ENCODE data around the gene SDK2. TPM values are rescaled to one million over a fixed set of nuclear protein-coding genes. Genes with fewer than 3 reads are reported as not detected.

The SDK2 gene
- total RNA-seq, 2 donors from 2014 or later, result 1.4 TPM

- H3K4me1 Mint-ChIP-seq, result peaks cover 3% of the 10 kb centered on the region
- peaks cover 4% of the 10 kb centered on the region for H3K36me3 Mint-ChIP-seq (ENCODE audit: low read depth)
- peaks cover 23% of the 10 kb centered on the region for H3K27me3 Mint-ChIP-seq
- no peak overlapping the region for H3K27ac Mint-ChIP-seq
- ATAC-seq, result no peak
- no peaks in the 10 kb centered on the region for H3K9me3 ChIP-seq (ENCODE audit: control insufficient read depth, low read length, poor library complexity, severe bottlenecking)
- no peak for DNase-seq
- H3K4me3 Mint-ChIP-seq, result no peak overlapping the region
Measured at GRCh38 chr17:73580073-73580710, 64.1 kb downstream of the SDK2 start.

DNA sequence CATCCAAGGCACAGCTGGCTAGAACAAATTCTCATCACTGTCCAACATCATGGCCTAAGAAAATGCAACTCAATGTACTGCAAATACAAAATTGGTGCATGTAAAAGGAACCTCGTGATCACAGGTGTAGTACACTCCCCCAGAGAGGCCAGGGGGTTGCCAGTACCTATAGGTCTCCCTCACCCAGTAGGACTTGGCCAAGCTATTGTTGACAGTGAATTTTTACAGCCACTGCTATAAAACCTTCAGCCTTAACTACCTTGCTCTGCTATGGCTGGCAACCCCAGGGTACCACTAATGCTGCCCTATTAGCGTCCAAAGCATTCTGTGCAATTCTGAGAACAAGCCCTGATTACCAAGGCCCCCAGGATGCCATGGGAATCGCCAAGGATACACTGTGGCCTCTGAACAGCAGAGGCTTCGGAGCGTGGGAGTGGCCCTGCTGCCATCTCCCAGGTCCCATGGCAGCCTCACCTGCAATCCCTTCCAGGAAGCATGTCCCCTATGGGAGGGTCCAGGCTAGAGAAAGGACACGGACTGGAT is 67.6 kb downstream of the SDK2 start:
- Mint-ChIP-seq H3K27me3 (peaks cover 20% of the 10 kb centered on the region), H3K36me3 (ENCODE audit: low read depth) (peaks cover 4% of the 10 kb centered on the region), H3K4me3 (no peak overlapping the region), H3K27ac (no peak overlapping the region), H3K4me1 (peaks cover 5% of the 10 kb centered on the region)
- DNase-seq (no peak), ATAC-seq (no peak)
- H3K9me3 ChIP-seq (ENCODE audit: control insufficient read depth, low read length, poor library complexity, severe bottlenecking), result no peaks in the 10 kb centered on the region

DNA sequence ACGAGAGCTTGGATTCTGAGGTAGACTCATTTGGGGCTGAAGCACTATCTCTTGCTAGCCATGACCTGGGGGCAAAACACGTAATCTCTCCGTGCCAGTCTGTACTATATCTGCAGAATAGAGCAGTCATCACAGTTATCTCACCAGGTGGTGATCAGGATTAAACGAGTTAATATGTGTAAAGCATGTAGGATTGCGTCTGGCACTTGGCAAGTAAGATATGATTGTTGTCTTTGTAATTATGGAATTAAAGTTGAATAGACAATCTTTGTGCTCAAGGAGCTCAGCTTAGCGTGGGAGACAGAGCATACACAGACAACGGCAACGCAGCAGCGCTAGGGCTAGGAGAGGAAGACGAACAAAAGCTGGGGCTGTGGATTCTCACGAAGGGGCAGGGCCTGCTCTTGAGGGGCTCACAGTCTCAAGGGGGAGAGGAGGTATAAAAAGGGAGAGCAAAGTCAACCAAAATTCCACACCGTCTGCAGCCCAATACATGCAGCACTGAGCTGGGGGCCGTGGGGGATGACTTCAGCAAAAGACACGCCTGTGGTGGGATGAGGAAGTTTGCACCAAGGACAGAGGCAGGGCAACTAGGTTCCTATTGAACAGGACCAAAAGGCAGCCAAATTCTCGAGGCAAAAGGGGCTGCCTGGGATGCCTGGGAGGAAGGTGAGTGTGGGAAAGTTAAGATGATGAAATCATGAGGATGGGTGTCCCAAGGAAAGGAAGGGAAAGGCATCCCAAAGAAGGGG is 68.6 kb downstream of the SDK2 start:
- ATAC-seq, result no peak

GRCh38 chr17:73571511-73572130 is 72.6 kb downstream of the SDK2 start:
- peaks cover 14% of the 10 kb centered on the region for H3K4me1 Mint-ChIP-seq

More for the DNA sequence above, 68.6 kb downstream of the SDK2 start:
- no peak overlapping the region for H3K4me3 Mint-ChIP-seq
- peaks cover 4% of the 10 kb centered on the region for H3K36me3 Mint-ChIP-seq (ENCODE audit: low read depth)
- peaks cover 5% of the 10 kb centered on the region for H3K4me1 Mint-ChIP-seq
- H3K27ac Mint-ChIP-seq, result no peak overlapping the region
- H3K27me3 Mint-ChIP-seq, result peaks cover 20% of the 10 kb centered on the region
- no peak for DNase-seq
- H3K9me3 ChIP-seq (ENCODE audit: control insufficient read depth, low read length, poor library complexity, severe bottlenecking), result no peaks in the 10 kb centered on the region

GRCh38 chr17:73569762-73570319 is 74.4 kb downstream of the SDK2 start:
- no peak overlapping the region for H3K27ac Mint-ChIP-seq
- no peak overlapping the region for H3K4me3 Mint-ChIP-seq
- no peaks in the 10 kb centered on the region for H3K36me3 Mint-ChIP-seq (ENCODE audit: low read depth)
- ATAC-seq (no peak), DNase-seq (no peak)
- H3K9me3 ChIP-seq (ENCODE audit: control insufficient read depth, low read length, poor library complexity, severe bottlenecking), result no peaks in the 10 kb centered on the region
- H3K27me3 Mint-ChIP-seq, result no peaks in the 10 kb centered on the region
- peaks cover 16% of the 10 kb centered on the region for H3K4me1 Mint-ChIP-seq

More at GRCh38 chr17:73571511-73572130, 72.6 kb downstream of the SDK2 start:
- no peak overlapping the region for H3K4me3 Mint-ChIP-seq
- peaks cover 7% of the 10 kb centered on the region for H3K27me3 Mint-ChIP-seq
- no peak for ATAC-seq
- H3K9me3 ChIP-seq (ENCODE audit: control insufficient read depth, low read length, poor library complexity, severe bottlenecking), result no peaks in the 10 kb centered on the region
- no peaks in the 10 kb centered on the region for H3K36me3 Mint-ChIP-seq (ENCODE audit: low read depth)
- no peak overlapping the region for H3K27ac Mint-ChIP-seq
- DNase-seq, result no peak

DNA sequence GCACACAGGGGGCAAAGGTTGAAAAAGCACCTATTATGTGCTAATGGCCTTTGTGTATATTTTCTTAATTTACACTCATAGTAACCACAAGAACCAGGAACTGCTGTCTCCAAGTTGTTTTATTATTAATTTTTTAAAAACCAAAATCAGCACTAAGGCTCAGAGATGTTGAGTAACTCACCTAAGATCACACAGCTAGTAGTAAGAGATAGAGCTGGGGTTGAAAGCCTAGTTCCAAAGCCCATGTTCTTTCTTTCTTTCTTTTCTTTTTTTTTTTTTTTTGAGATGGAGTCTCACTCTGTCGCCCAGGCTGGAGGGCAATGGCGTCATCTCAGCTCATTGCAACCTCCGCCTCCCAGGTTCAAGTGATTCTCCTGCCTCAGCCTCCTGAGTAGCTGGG is 75.3 kb downstream of the SDK2 start:
- no peak for ATAC-seq
- no peaks in the 10 kb centered on the region for H3K9me3 ChIP-seq (ENCODE audit: control insufficient read depth, low read length, poor library complexity, severe bottlenecking)

DNA sequence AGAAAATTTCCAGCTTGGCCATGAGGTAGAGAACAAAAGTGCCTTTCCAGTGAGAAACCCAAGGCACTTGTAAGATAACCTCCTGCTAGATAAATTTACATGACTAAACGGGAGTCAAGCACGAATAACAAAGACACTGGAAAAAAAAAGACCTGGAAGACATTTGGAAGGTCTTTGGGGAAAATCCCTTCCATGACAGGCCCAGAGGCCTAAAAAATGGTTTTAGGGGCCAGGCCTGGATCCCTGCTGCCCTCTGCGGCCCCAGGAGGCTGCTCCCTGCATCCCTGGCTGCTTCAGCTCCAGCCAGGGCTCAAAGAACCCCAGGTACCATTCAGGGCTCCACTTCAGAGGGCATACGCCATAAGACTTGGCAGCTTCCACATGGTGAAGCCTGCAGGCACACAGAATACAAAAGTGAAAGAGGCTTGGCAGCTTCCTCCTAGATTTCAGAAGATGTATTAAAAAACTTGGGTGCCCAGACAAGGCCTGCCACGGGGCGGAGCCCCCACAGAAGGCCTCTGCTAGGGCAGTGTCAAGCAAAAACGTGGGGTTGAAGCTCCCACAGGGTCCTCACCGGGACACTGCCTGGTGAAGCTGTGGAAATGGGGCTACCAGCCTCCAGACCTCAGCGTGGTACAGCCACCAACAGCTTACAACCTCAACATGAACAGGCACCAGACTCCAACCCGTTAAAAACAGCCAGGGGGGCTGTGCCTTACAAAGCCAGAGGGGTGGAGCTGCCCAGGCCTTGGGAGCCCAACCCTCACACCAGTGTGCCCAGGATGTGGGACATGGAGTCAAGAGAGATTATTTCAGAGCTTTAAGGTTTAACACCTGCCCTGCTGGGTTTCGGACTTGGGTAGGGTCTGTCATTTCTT is 77.1 kb downstream of the SDK2 start:
- peak overlapping the region; percentile 79 for H3K27ac Mint-ChIP-seq
- H3K4me3 Mint-ChIP-seq, result peak overlapping the region; percentile 12
- ATAC-seq, result peak; percentile 59
- peaks cover 13% of the 10 kb centered on the region for H3K4me1 Mint-ChIP-seq
- H3K27me3 Mint-ChIP-seq, result no peaks in the 10 kb centered on the region
- no peak for DNase-seq
- no peaks in the 10 kb centered on the region for H3K9me3 ChIP-seq (ENCODE audit: control insufficient read depth, low read length, poor library complexity, severe bottlenecking)
- H3K36me3 Mint-ChIP-seq (ENCODE audit: low read depth), result no peaks in the 10 kb centered on the region

More for the DNA sequence above, 75.3 kb downstream of the SDK2 start:
- Mint-ChIP-seq H3K4me3 (no peak overlapping the region), H3K27me3 (no peaks in the 10 kb centered on the region), H3K27ac (no peak overlapping the region), H3K4me1 (peaks cover 16% of the 10 kb centered on the region), H3K36me3 (ENCODE audit: low read depth) (no peaks in the 10 kb centered on the region)
- DNase-seq, result no peak

DNA sequence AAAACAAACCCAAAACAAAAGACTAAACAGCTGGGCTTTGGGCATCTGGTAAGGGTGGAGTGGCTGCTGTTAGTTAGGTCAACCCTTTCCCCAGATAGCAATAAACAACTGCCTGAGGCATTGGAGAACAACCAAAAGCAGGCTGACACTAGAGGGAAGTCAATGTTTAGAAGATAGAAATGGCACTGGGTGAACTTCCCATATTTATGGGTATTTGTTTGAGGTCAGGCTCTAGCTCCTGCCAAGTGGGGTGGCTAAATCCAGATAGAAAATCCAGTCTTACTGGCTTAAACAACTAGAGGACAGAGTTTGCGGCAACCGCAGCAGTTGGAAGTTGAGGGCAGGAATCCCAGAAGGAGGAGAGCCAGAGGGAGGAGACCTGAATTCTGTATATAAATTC is 79.4 kb downstream of the SDK2 start:
- no peak for DNase-seq
- H3K4me1 Mint-ChIP-seq, result peaks cover 15% of the 10 kb centered on the region
- H3K27ac Mint-ChIP-seq, result no peak overlapping the region
- H3K4me3 Mint-ChIP-seq, result no peak overlapping the region
- no peak for ATAC-seq
- H3K27me3 Mint-ChIP-seq, result no peaks in the 10 kb centered on the region
- no peaks in the 10 kb centered on the region for H3K9me3 ChIP-seq (ENCODE audit: control insufficient read depth, low read length, poor library complexity, severe bottlenecking)
- no peaks in the 10 kb centered on the region for H3K36me3 Mint-ChIP-seq (ENCODE audit: low read depth)

- peaks cover 12% of the 10 kb centered on the region for H3K4me1 Mint-ChIP-seq
- no peaks in the 10 kb centered on the region for H3K36me3 Mint-ChIP-seq (ENCODE audit: low read depth)
- ATAC-seq (no peak), DNase-seq (no peak)
- H3K4me3 Mint-ChIP-seq, result no peak overlapping the region
- no peaks in the 10 kb centered on the region for H3K9me3 ChIP-seq (ENCODE audit: control insufficient read depth, low read length, poor library complexity, severe bottlenecking)
- H3K27ac Mint-ChIP-seq, result no peak overlapping the region
- peaks cover 2% of the 10 kb centered on the region for H3K27me3 Mint-ChIP-seq
Measured at GRCh38 chr17:73562896-73563295, 81.3 kb downstream of the SDK2 start.

DNA sequence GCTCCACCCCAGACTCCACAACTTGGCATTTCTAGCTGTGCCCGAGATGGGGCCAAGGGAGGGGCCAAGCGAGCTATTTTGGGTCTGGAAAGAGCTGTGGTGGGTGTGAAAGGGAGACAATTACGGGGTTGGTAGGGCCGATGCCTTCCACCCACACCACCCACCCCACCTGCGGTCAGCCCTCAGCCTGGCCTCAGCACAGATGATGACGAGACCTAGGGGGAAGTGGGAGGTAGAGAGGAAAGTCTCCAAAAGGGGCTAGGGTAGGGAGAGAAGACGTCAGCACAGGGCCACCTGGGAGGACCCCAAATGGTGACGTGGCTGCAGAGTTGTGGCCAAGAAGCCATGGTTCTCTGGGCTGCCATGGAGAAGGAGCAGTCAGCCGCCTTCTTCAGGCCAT is 83.1 kb downstream of the SDK2 start:
- ATAC-seq, result no peak
- DNase-seq, result no peak
- H3K9me3 ChIP-seq (ENCODE audit: control insufficient read depth, low read length, poor library complexity, severe bottlenecking), result no peaks in the 10 kb centered on the region
- peaks cover 4% of the 10 kb centered on the region for H3K27me3 Mint-ChIP-seq
- no peak overlapping the region for H3K4me3 Mint-ChIP-seq
- no peak overlapping the region for H3K27ac Mint-ChIP-seq
- peaks cover 9% of the 10 kb centered on the region for H3K4me1 Mint-ChIP-seq
- H3K36me3 Mint-ChIP-seq (ENCODE audit: low read depth), result no peaks in the 10 kb centered on the region

GRCh38 chr17:73560661-73561060 is 83.6 kb downstream of the SDK2 start:
- H3K4me1 Mint-ChIP-seq, result peaks cover 9% of the 10 kb centered on the region
- no peaks in the 10 kb centered on the region for H3K36me3 Mint-ChIP-seq (ENCODE audit: low read depth)
- DNase-seq (no peak), ATAC-seq (no peak)
- peaks cover 4% of the 10 kb centered on the region for H3K27me3 Mint-ChIP-seq
- H3K27ac Mint-ChIP-seq, result no peak overlapping the region
- no peak overlapping the region for H3K4me3 Mint-ChIP-seq
- H3K9me3 ChIP-seq (ENCODE audit: control insufficient read depth, low read length, poor library complexity, severe bottlenecking), result no peaks in the 10 kb centered on the region

DNA sequence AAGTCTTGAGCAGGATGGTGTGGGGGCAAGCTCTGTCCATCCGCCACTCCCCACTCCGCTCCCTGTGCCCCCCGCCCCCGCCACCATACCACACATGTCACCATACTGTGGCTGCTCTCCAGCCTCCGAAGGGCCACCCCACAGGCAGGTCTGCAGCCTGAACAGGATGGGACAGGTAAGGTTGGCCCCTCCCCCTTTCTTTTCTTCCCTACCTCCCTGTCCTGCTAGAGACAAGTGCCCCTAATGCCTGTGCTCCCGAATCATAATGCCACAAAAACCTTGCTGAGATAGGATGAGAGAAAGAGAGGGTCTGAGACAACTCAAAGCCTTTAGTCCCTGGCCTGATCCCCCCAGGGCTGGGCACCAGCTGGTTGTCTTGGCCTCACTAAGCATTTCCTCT is 84.7 kb downstream of the SDK2 start:
- no peaks in the 10 kb centered on the region for H3K9me3 ChIP-seq (ENCODE audit: control insufficient read depth, low read length, poor library complexity, severe bottlenecking)
- Mint-ChIP-seq H3K27ac (no peak overlapping the region), H3K36me3 (ENCODE audit: low read depth) (no peaks in the 10 kb centered on the region), H3K4me3 (no peak overlapping the region), H3K4me1 (peaks cover 9% of the 10 kb centered on the region), H3K27me3 (peaks cover 4% of the 10 kb centered on the region)
- DNase-seq, result no peak
- ATAC-seq, result no peak
